HUES64 (cell line): ENCODE measurements around the gene LNX2.

Experiments used
- H3K27ac ChIP-seq: 2 replicates; pipeline ENCODE4 v1.7.0; 2013; ENCODE audit warnings: low read depth, low read length, inconsistent platforms
- H3K27me3 ChIP-seq: 2 replicates; pipeline ENCODE4 v1.6.1; 2013; ENCODE audit warnings: mild to moderate bottlenecking, low read length; ENCODE audit not compliant: insufficient read depth
- H3K36me3 ChIP-seq: 2 replicates; pipeline ENCODE4 v1.6.1; 2013; ENCODE audit warnings: mild to moderate bottlenecking, low read length; ENCODE audit not compliant: insufficient read depth
- H3K4me1 ChIP-seq: 2 replicates; pipeline ENCODE4 v1.6.1; 2013; ENCODE audit warnings: mild to moderate bottlenecking, low read length, moderate library complexity; ENCODE audit not compliant: insufficient read depth
- H3K4me3 ChIP-seq: 2 replicates; pipeline ENCODE4 v1.5.1; 2013; ENCODE audit warnings: mild to moderate bottlenecking, low read length, moderate library complexity
- H3K9ac ChIP-seq: 2 replicates; pipeline ENCODE4 v1.6.1; 2013; ENCODE audit warnings: mild to moderate bottlenecking, low read depth, low read length
- H3K9me3 ChIP-seq: 2 replicates; pipeline ENCODE4 v1.6.1; 2013; ENCODE audit warnings: low read depth, low read length; ENCODE audit not compliant: insufficient read depth
- WGBS: fragments of 150-250, 120-280 bp; methylation state at CpG from one replicate; pipeline ENCODE4 v1.1.7; 2013; ENCODE audit warnings: missing lambda C conversion rate; 5-methylcytosine and 5-hydroxymethylcytosine counted together

The LNX2 gene

GRCh38 chr13:27605610-27606200, 14.6 kb downstream of the LNX2 start:
- no peaks in the 10 kb centered on the region for H3K27me3 ChIP-seq
- H3K9ac ChIP-seq = no peak overlapping the region
- no peak overlapping the region for H3K4me3 ChIP-seq
- no peaks in the 10 kb centered on the region for H3K36me3 ChIP-seq
- 96% methylated on average over 2 of the region's 2 CpGs for WGBS
- peaks cover 13% of the 10 kb centered on the region for H3K4me1 ChIP-seq
- no peaks in the 10 kb centered on the region for H3K9me3 ChIP-seq
- no peak overlapping the region for H3K27ac ChIP-seq

GRCh38 chr13:27605099-27605498, 15.2 kb downstream of the LNX2 start:
- H3K4me3 ChIP-seq = no peak overlapping the region
- H3K36me3 ChIP-seq = no peaks in the 10 kb centered on the region
- H3K4me1 ChIP-seq = peaks cover 18% of the 10 kb centered on the region
- H3K9ac ChIP-seq = no peak overlapping the region
- WGBS = 42% methylated on average over 2 of the region's 3 CpGs
- no peaks in the 10 kb centered on the region for H3K27me3 ChIP-seq
- no peaks in the 10 kb centered on the region for H3K9me3 ChIP-seq
- no peak overlapping the region for H3K27ac ChIP-seq

- Histone ChIP-seq H3K9ac (no peak overlapping the region), H3K4me1 (peaks cover 24% of the 10 kb centered on the region), H3K27me3 (no peaks in the 10 kb centered on the region), H3K4me3 (no peak overlapping the region), H3K27ac (no peak overlapping the region), H3K9me3 (no peaks in the 10 kb centered on the region), H3K36me3 (no peaks in the 10 kb centered on the region)
- 92% methylated on average over 2 of the region's 2 CpGs for WGBS
These were observed 18.5 kb downstream of the LNX2 start for GRCh38 chr13:27601803-27602202.

- Histone ChIP-seq H3K4me3 (no peak overlapping the region), H3K36me3 (no peaks in the 10 kb centered on the region), H3K27me3 (no peaks in the 10 kb centered on the region), H3K4me1 (peaks cover 28% of the 10 kb centered on the region), H3K27ac (no peak overlapping the region), H3K9me3 (no peaks in the 10 kb centered on the region), H3K9ac (no peak overlapping the region)
- 90% methylated on average over 2 of the region's 2 CpGs for WGBS
These were observed 19.1 kb downstream of the LNX2 start for GRCh38 chr13:27601208-27601607.

GRCh38 chr13:27600711-27601110, 19.6 kb downstream of the LNX2 start:
- Histone ChIP-seq H3K27me3 (no peaks in the 10 kb centered on the region), H3K9ac (no peak overlapping the region), H3K4me1 (peaks cover 29% of the 10 kb centered on the region), H3K4me3 (no peak overlapping the region), H3K9me3 (no peaks in the 10 kb centered on the region), H3K36me3 (no peaks in the 10 kb centered on the region), H3K27ac (no peak overlapping the region)
- WGBS = 83% methylated on average over 1 of the region's 1 CpG

- Histone ChIP-seq H3K9ac (no peak overlapping the region), H3K27ac (no peak overlapping the region), H3K4me1 (peaks cover 34% of the 10 kb centered on the region), H3K9me3 (no peaks in the 10 kb centered on the region), H3K36me3 (no peaks in the 10 kb centered on the region), H3K27me3 (no peaks in the 10 kb centered on the region), H3K4me3 (no peak overlapping the region)
- 96% methylated on average over 4 of the region's 5 CpGs for WGBS
These were observed 20.3 kb downstream of the LNX2 start for GRCh38 chr13:27599845-27600553.

- peaks cover 34% of the 10 kb centered on the region for H3K4me1 ChIP-seq
- H3K9ac ChIP-seq = no peak overlapping the region
- no peaks in the 10 kb centered on the region for H3K9me3 ChIP-seq
- no peaks in the 10 kb centered on the region for H3K36me3 ChIP-seq
- no peaks in the 10 kb centered on the region for H3K27me3 ChIP-seq
- H3K27ac ChIP-seq = no peak overlapping the region
- H3K4me3 ChIP-seq = no peak overlapping the region
These were observed 21.2 kb downstream of the LNX2 start for GRCh38 chr13:27599096-27599495.

GRCh38 chr13:27595055-27595811, 25.1 kb downstream of the LNX2 start:
- Histone ChIP-seq H3K9me3 (no peaks in the 10 kb centered on the region), H3K4me3 (no peak overlapping the region), H3K9ac (no peak overlapping the region), H3K36me3 (no peaks in the 10 kb centered on the region), H3K4me1 (peaks cover 30% of the 10 kb centered on the region), H3K27me3 (no peaks in the 10 kb centered on the region), H3K27ac (no peak overlapping the region)
- WGBS = 87% methylated on average over 2 of the region's 2 CpGs

GRCh38 chr13:27593267-27593666, 27.1 kb downstream of the LNX2 start:
- peaks cover 17% of the 10 kb centered on the region; the same call in 1 of the 2 replicates for H3K4me1 ChIP-seq
- no peaks in the 10 kb centered on the region for H3K9me3 ChIP-seq
- 94% methylated on average over 3 of the region's 3 CpGs for WGBS
- H3K36me3 ChIP-seq = no peaks in the 10 kb centered on the region
- H3K27me3 ChIP-seq = no peaks in the 10 kb centered on the region
- no peak overlapping the region for H3K27ac ChIP-seq
- H3K4me3 ChIP-seq = no peak overlapping the region
- no peak overlapping the region for H3K9ac ChIP-seq

- Histone ChIP-seq H3K36me3 (no peaks in the 10 kb centered on the region), H3K9me3 (no peaks in the 10 kb centered on the region), H3K4me1 (peaks cover 14% of the 10 kb centered on the region; the same call in 1 of the 2 replicates), H3K9ac (no peak overlapping the region), H3K27ac (no peak overlapping the region), H3K4me3 (no peak overlapping the region), H3K27me3 (no peaks in the 10 kb centered on the region)
These were observed 27.5 kb downstream of the LNX2 start for GRCh38 chr13:27592865-27593264.

GRCh38 chr13:27588405-27588804, 31.9 kb downstream of the LNX2 start:
- H3K9ac ChIP-seq = no peak overlapping the region
- no peaks in the 10 kb centered on the region for H3K36me3 ChIP-seq
- H3K27ac ChIP-seq = no peak overlapping the region
- no peak overlapping the region for H3K4me3 ChIP-seq
- 91% methylated on average over 1 of the region's 1 CpG for WGBS
- no peaks in the 10 kb centered on the region for H3K27me3 ChIP-seq
- H3K4me1 ChIP-seq = peaks cover 4% of the 10 kb centered on the region; the same call in 1 of the 2 replicates
- no peaks in the 10 kb centered on the region for H3K9me3 ChIP-seq
